Measurements from ENCODE around the gene ARHGEF11.
A peak's percentile ranks its signal among the peaks of the same experiment; 100 is the strongest.

ARHGEF11 gene

GRCh38 chr1:157000686-157001085 is 44.9 kb downstream of the ARHGEF11 start:
- no peak for DNase-seq (ENCODE audit: low read depth)

GRCh38 chr1:156999596-157000320 is 45.8 kb downstream of the ARHGEF11 start:
- no peak for DNase-seq (ENCODE audit: low read depth)

- no peak for DNase-seq (ENCODE audit: low read depth)
Measured at GRCh38 chr1:156998840-156999500, 46.6 kb downstream of the ARHGEF11 start.

- DNase-seq (ENCODE audit: low read depth), result no peak
Measured at GRCh38 chr1:156998301-156998700, 47.2 kb downstream of the ARHGEF11 start.

- DNase-seq (ENCODE audit: low read depth), result no peak
Measured at GRCh38 chr1:156995412-156995811, 50.1 kb downstream of the ARHGEF11 start.

GRCh38 chr1:156994277-156994676 is 51.3 kb downstream of the ARHGEF11 start:
- no peak for DNase-seq (ENCODE audit: low read depth)

- DNase-seq (ENCODE audit: low read depth), result no peak
Measured at GRCh38 chr1:156993426-156994147, 52.0 kb downstream of the ARHGEF11 start.

- DNase-seq (ENCODE audit: low read depth), result no peak
Measured at GRCh38 chr1:156992215-156992614, 53.3 kb downstream of the ARHGEF11 start.

- no peak for DNase-seq (ENCODE audit: low read depth)
Measured at GRCh38 chr1:156987715-156988114, 57.8 kb downstream of the ARHGEF11 start.

- no peak for DNase-seq (ENCODE audit: low read depth)
Measured at GRCh38 chr1:156980551-156980950, 65.0 kb downstream of the ARHGEF11 start.

- no peak for DNase-seq (ENCODE audit: low read depth)
Measured at GRCh38 chr1:156975084-156975483, 70.5 kb downstream of the ARHGEF11 start.

GRCh38 chr1:156973417-156973816 is 72.1 kb downstream of the ARHGEF11 start:
- no peak for DNase-seq (ENCODE audit: low read depth)

- DNase-seq (ENCODE audit: low read depth), result no peak
Measured at GRCh38 chr1:156970017-156970416, 75.5 kb downstream of the ARHGEF11 start.

- DNase-seq (ENCODE audit: low read depth), result no peak
Measured at GRCh38 chr1:156969496-156969895, 76.0 kb downstream of the ARHGEF11 start.

GRCh38 chr1:156964441-156964840 is 81.1 kb downstream of the ARHGEF11 start:
- no peak for DNase-seq (ENCODE audit: low read depth)

- DNase-seq (ENCODE audit: low read depth), result peak; percentile 8
Measured at GRCh38 chr1:156963621-156964020, 81.9 kb downstream of the ARHGEF11 start.

- DNase-seq (ENCODE audit: low read depth), result no peak
Measured at GRCh38 chr1:156961709-156962108, 83.8 kb downstream of the ARHGEF11 start.

- DNase-seq (ENCODE audit: low read depth), result no peak
Measured at GRCh38 chr1:156959925-156960324, 85.6 kb downstream of the ARHGEF11 start.

- DNase-seq (ENCODE audit: low read depth), result no peak
Measured at GRCh38 chr1:156959414-156959813, 86.1 kb downstream of the ARHGEF11 start.

- DNase-seq (ENCODE audit: low read depth), result no peak
Measured at GRCh38 chr1:156958247-156958714, 87.3 kb downstream of the ARHGEF11 start.

GRCh38 chr1:156957634-156958033 is 87.9 kb downstream of the ARHGEF11 start:
- no peak for DNase-seq (ENCODE audit: low read depth)

GRCh38 chr1:156956333-156956732 is 89.2 kb downstream of the ARHGEF11 start:
- no peak for DNase-seq (ENCODE audit: low read depth)

GRCh38 chr1:156953571-156953970 is 92.0 kb downstream of the ARHGEF11 start:
- no peak for DNase-seq (ENCODE audit: low read depth)

Data from stimulated activated CD8-positive, alpha-beta memory T cell treated with anti-CD3 and anti-CD28 coated beads, Interleukin-7, amount 100 ng/mL, for 24 hours (primary cell).